NCI-H345 treated with DMSO at 0.1 percent for 48 hours (cell line): Measurements from ENCODE around the gene CRYGN.

Experiments used
- DNase-seq: peaks from one replicate; lab custom pipeline; 2025; ENCODE audit not compliant: unreplicated experiment; lab: John Stamatoyannopoulos, UW

Gene CRYGN

GRCh38 chr7:151440799-151441445, 981 bp upstream of the CRYGN start:
- DNase-seq: no peak

GRCh38 chr7:151438864-151439601, 908 bp downstream of the CRYGN start:
- no peak for DNase-seq

GRCh38 chr7:151437866-151438516, 1.9 kb downstream of the CRYGN start:
- no peak for DNase-seq

GRCh38 chr7:151437159-151437553, 2.8 kb downstream of the CRYGN start:
- DNase-seq: no peak

- DNase-seq: no peak
Observed at GRCh38 chr7:151436446-151437158, 3.3 kb downstream of the CRYGN start.

GRCh38 chr7:151435971-151436370, 4.0 kb downstream of the CRYGN start:
- no peak for DNase-seq

- DNase-seq: no peak
Observed at GRCh38 chr7:151435103-151435916, 4.6 kb downstream of the CRYGN start.

- no peak for DNase-seq
Observed at GRCh38 chr7:151434549-151434948, 5.4 kb downstream of the CRYGN start.

- no peak for DNase-seq
Observed at GRCh38 chr7:151433721-151434400, 6.1 kb downstream of the CRYGN start.

GRCh38 chr7:151432658-151433521, 7.1 kb downstream of the CRYGN start:
- no peak for DNase-seq

GRCh38 chr7:151431768-151432311, 8.1 kb downstream of the CRYGN start:
- no peak for DNase-seq

- DNase-seq: no peak
Observed at GRCh38 chr7:151431281-151431767, 8.6 kb downstream of the CRYGN start.

- no peak for DNase-seq
Observed at GRCh38 chr7:151430391-151431205, 9.3 kb downstream of the CRYGN start.

- peak; percentile 55 for DNase-seq
Observed at GRCh38 chr7:151429560-151430331, 10.2 kb downstream of the CRYGN start.

GRCh38 chr7:151429237-151429559, 10.7 kb downstream of the CRYGN start:
- no peak for DNase-seq

- no peak for DNase-seq
Observed at GRCh38 chr7:151428378-151429236, 11.3 kb downstream of the CRYGN start.
